Measurements from ENCODE around the gene SYDE2. TPM values are rescaled to one million over a fixed set of nuclear protein-coding genes. Genes with fewer than 3 reads are reported as not detected.
"Not testable (repeated sequence)": the region's sequence is repeated elsewhere in the genome, so short reads cannot be mapped to it uniquely, and the experiment has no call there.

Gene SYDE2, protein sequence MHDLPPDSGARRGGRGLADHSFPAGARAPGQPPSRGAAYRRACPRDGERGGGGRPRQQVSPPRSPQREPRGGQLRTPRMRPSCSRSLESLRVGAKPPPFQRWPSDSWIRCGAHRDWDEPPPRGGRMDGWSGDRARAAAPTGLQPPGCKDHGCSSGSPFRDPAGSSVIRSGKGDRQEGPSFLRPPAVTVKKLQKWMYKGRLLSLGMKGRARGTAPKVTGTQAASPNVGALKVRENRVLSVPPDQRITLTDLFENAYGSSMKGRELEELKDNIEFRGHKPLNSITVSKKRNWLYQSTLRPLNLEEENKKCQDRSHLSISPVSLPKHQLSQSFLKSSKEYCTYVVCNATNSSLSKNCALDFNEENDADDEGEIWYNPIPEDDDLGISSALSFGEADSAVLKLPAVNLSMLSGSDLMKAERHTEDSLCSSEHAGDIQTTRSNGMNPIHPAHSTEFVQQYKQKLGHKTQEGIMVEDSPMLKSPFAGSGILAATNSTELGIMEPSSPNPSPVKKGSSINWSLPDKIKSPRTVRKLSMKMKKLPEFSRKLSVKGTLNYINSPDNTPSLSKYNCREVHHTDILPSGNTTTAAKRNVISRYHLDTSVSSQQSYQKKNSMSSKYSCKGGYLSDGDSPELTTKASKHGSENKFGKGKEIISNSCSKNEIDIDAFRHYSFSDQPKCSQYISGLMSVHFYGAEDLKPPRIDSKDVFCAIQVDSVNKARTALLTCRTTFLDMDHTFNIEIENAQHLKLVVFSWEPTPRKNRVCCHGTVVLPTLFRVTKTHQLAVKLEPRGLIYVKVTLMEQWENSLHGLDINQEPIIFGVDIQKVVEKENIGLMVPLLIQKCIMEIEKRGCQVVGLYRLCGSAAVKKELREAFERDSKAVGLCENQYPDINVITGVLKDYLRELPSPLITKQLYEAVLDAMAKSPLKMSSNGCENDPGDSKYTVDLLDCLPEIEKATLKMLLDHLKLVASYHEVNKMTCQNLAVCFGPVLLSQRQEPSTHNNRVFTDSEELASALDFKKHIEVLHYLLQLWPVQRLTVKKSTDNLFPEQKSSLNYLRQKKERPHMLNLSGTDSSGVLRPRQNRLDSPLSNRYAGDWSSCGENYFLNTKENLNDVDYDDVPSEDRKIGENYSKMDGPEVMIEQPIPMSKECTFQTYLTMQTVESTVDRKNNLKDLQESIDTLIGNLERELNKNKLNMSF
- total RNA-seq: 3.7 and 9.3 TPM in 2 replicates

DNA sequence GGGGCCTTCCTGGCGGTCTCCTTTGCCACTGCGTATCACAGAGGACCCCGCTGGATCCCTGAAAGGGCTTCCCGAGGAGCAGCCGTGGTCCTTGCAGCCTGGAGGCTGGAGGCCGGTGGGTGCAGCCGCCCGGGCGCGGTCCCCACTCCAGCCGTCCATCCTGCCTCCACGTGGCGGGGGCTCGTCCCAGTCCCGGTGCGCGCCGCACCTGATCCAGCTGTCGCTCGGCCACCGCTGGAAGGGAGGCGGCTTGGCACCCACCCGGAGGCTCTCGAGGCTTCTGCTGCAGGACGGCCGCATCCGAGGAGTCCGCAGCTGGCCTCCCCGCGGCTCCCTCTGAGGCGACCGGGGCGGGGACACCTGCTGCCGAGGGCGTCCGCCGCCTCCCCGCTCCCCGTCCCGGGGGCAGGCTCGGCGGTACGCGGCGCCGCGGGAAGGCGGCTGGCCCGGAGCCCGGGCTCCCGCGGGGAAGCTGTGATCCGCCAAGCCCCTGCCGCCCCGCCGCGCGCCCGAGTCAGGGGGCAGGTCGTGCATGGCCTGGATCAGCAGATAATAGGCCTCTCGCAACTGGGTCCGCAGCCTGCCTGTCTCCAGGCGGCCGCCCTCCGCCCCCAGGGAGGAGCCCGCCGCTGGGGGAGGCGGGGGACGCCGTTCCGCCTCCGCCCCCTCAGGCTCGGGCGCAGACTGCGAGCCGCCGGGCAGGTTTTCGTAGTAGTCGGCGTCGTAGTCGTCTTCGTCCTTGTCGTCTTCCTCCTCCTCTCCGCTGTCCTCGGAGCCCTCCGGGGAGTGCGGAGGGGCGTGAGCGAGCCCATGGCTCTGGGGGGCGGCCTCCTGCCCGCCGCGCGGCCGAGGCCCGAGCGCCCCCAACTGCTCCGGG, at the start of gene SYDE2:
Gene SYDE2 (minus strand): TSS at position 554 of the 877 bp plus-strand sequence. CDS start 20 bp downstream, at position 534.
- peak; percentile 70 to 80 for DNase-seq (ENCODE audit: low read depth in 2 of 2)

DNA sequence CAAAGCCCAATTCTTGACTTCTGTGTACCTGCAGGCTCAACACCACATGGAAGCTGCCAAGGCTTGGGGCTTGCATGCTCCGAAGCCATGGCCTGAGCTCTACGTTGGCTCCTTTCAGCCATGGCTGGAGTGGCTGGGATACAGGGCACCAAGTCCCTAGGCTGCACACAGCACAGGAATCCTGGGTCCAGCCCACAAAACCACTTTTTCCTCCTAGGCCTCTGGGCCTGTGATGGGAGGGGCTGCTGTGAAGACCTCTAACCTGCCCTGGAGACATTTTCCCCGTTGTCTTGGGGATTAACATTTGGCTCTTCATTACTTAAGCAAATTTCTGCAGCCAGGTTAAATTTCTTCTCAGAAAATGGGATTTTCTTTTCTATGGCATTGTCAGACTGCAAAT, 48.2 kb upstream of the SYDE2 start:
- DNase-seq (ENCODE audit: low read depth in 2 of 2): not testable (repeated sequence)

DNA sequence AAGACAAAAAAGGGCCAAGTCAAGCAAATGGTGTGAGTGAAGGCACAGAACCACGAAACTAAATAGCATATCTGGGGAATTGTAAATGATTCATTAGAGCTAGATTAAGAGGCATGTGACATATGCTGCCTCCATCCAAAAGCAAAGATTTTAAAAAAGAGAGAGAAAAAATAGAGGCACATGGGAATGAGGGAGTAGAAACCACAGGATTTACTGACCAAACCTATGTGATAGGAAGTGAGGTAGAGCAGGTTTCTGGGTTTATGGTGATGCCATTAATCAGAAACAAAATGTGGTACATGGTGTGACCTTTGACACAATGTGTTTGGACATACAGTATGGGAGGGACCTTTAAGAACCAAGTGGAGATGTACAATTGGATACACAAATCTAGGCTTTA, 45.1 kb upstream of the SYDE2 start:
- DNase-seq (ENCODE audit: low read depth in 2 of 2): no peak

DNA sequence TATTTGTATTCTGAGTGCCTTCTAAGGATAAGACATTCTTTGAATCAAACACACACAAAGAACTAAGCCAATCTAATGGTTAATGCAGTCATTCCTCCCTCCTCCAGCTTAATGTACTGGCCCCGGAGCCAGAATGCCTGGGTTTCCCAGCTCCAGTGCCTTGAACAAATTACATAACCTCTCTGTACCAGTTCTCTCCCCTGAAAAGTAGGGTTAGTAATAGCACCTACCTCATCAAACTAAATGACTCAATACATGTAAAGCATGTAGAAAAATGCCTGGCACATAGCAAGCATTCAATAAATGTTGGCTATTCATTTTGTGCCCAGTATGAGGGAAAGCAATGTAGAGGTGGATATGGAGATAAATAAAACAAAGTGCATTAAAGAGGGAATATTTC, 44.6 kb upstream of the SYDE2 start:
- DNase-seq (ENCODE audit: low read depth in 2 of 2): no peak

DNA sequence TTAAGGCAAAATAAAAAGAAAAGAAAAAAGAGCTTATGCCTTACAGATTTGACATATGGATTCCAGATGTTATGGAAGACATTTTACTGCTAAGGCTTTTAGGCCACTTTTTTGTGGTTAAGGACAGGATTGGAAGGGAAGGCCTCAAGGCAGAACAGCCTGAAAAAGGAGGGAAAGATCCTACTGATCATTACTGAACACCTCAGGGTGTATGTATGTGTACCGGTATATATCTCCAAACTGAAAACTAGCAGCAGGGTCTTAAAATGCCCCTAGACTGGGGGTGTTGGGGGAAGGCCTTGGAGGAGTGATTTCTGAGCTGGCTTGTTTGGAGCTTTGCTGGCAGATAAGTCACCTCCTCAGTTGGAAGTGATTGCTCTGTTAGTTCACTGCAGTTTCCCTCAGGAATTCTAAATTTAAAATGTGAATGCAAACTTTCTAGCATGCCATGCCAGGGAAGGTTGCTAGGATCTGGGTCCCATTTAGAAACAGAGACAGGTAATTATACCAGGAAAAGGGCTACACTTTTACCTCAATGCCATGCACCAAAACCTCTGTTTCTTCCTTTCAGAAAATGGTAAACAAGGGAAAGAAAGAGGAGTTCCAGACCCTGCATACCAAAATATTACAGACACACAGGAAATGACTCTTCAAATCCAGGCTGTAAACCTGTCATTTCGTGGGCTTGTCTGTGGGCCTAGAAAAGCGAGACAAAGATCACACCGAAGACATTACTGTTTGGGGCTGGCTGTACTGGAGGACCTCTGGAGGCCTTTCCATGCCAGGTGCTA, 43.6 kb upstream of the SYDE2 start:
- DNase-seq (ENCODE audit: low read depth in 2 of 2): peak; percentile 28 to 45

DNA sequence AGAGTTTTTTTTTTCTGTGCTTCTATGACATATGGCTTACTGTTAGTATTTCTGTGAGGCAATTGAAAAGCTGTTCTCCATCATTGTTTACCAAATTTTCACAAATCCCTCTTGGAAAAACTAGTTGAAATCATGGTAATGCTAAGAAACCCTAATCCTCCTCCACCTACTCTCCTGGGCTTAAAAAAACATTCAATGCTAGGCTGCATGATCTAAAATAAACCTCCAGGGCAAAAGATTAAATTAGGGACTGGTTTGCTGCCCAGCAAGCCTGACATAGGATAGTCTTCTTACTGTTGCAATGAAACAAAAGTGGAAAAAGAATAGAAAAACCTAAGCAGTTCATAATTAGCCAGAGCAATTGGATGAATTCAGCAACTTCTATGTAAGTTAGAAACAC, 42.6 kb upstream of the SYDE2 start:
- DNase-seq (ENCODE audit: low read depth in 2 of 2): no peak

DNA sequence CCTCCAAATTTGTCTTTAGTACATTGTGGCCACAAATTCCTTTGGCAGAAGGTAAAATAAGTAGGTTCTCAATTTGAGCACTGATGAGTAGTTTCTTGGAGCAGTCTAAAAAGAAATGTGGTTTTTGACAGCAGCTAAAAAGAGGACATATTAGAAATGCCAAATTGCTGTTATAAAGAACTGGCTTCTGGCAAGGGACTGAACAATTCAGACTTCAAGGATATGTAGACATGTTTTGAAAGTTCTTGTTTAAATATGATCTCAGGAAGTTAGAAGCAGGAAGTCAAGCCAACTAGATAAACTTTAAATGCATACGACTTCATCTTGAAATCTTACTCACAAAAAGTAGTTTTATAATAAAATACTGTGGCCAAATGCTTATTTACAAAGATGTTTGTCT, 39.8 kb upstream of the SYDE2 start:
- peak in 1 of 2 donors; percentile 14 for DNase-seq (ENCODE audit: low read depth in 2 of 2)

DNA sequence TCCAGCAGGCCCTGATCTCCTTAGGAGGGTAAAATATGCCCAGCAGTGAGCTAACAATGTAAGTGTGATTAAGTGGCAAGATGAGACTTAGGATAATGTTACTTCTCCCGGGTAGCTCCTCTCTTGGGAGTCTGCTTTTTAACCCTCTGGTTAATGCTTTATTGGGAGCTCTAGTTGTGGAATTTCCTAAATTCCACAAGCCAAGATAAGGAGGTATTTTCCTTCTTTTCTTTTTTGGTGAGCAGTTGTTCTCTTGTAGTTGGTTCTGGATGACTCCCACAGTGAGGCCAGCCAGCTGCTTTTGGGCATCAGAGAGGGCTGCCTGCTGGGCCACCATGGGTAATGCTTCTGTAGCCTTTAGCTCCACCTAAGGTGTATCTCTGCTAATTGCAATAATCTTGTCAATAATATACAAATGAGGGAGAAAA, 39.4 kb upstream of the SYDE2 start:
- peak in 1 of 2 donors; percentile 23 for DNase-seq (ENCODE audit: low read depth in 2 of 2)

DNA sequence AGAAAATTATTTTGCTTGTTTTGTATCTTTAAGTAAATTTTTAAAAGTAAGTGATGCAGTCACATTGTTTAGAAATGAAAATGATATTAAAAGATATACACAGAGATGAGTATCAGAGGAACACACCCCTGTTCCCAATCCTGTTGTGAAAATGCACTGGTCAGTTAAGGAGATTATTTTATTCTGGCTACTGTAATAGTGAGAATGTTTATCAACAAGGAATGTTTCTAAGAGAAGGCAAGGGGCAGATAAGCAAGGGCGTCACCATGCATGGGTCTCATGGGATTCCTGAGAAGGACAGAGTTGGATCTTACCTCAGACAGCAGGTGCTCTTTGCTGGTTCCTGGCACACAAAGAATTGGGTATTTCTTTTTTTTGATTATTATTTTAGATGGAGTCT, 36.8 kb upstream of the SYDE2 start:
- DNase-seq (ENCODE audit: low read depth in 2 of 2): no peak

DNA sequence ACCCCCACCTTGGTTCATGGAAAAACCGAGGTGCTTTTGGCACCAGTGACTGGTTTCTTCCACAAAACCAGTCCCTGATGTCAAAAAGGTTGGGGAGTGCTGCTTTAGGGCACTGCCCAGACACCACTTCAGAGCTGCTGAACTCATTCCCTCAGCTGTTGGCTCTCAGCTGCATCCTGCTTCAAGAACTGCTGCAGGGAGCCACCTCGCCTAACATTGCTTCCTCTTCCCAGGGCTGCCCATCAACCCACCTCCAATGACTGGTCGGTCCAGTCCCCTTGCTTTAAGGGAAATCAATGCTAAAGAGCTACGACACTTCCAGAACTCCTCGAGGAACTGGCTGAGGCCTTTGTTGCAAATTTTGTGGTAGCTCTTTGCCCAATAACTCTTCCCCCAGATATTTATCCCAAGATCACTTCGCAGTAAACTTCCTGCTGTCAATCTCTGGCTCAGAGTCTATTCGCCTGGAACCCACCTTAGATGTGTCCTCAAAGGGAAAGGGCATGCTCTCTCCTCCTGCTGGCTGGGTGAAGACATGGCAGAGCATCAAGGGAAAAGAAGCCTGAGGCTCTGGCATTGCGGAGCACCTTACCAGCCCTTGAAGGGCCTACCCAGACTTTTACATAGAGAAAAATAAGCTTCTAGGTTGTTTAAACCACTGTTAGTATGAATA, 29.6 kb upstream of the SYDE2 start:
- no peak for DNase-seq (ENCODE audit: low read depth in 2 of 2)

DNA sequence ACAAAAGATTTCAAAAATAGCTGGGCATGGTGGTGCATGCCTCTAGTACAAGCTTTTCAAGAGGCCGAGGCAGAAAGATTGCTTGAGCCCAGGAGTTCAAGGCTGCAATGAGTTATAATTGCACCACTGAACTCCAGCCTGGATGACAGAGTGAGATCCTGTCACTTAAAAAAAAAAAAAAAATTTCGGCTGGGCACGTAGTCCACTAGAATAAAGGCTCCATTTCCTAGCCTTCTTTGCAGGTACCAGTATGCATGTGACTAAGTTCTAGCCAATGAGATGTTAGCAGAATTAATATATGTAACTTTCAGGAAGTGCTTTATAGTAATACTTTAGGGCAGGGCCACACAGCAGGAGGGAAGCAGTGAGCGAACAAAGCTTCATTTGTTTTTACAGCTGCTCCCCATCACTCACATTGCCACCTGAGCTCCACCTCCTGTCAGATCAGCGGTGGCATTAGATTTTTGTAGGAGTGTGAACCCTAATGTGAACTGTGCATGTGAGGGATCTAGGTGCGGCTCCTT, 28.8 kb upstream of the SYDE2 start:
- DNase-seq (ENCODE audit: low read depth in 2 of 2): no peak

DNA sequence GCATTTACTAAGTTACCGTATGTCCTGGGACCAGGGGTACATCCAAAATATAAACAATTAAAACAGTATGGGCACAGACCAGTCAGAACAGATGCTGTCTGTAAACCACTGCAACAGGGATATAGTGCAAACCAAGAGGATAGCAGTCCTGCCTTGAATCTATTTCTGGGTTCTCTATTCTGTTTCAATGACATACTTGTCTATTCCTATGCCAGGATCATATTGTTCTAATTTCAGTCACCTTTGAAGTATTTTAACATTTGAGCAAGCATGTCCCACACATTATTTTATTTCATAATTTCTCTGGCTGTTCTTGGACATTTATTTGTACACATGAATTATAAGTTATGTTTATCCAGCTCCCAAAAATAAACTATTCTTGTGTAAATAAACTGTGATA, 28.2 kb upstream of the SYDE2 start:
- no peak for DNase-seq (ENCODE audit: low read depth in 2 of 2)

DNA sequence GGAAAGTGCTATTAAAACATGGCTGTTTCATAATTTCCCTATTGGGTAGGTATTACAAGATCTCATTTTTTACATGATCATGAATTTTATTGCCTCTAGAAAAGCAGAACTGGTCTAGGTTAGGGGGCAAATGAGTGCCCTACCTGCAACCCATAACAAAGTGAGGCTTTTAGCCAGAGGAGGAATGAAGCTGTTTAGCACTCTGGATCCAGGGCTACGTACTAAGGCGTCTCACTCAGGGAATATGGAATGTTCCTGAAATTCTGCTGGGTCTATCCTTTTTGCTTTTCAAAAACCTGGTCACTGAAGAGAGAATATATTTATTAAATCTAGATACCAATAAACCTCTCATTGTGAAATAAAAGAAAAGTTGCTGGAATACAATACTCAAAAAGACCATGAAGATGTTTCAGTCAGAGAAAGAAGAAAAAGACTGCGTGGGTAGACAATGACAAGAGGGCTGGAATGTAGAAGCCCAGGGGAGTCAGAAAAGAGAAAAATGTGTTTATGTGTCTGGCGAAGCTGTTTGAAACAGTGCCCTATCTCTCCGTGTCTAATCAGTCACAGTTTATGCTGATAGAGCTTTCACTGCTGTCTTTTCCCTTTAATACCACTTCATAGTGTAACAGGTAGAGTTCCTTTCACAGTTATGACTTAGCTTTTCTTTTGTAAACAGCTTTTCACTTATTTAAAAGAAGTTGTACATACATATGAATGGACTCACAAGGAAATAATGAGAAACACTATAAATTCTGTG, 25.0 kb upstream of the SYDE2 start:
- DNase-seq (ENCODE audit: low read depth in 2 of 2): no peak

DNA sequence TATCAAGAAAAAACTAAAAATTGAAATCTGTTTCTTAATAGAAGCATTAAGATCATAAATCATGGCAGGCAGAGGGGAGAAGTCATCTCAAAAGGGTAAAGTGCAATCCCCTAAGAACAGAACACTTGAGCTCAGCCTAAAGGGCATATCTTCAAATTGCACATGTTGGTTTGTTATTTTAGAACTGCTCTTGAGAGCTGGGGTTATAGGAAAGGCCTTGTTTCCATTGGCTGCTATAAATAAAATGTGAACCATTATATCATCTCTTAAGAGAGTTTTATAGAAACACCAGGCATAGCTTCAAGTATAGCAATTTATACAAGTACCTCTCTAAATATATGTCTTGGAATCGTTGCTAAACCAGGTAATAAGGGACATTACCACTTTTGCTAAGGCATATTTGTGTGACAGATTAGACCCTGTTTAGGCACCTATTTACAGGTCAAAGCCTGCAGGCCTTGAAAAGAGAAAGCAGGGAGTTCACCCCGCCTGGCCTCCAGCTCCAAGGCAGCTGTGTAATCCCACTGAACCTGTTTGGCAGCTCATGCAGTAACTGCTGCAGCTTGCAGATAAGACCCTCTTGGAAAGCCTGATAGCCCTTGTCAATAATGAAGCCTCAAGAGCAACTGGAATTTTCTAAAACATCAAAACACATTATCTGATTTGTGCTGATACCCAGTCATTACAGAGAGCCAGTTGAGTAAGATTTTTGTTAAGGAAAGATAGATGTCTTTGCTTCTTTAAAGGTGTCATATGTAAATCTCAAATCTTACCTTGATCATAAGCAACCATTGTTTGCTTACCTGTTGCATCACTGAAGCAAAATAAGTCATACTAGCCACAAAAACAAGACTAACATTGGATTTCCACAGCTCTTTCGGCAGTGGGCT, 24.2 kb upstream of the SYDE2 start:
- DNase-seq (ENCODE audit: low read depth in 2 of 2): no peak

DNA sequence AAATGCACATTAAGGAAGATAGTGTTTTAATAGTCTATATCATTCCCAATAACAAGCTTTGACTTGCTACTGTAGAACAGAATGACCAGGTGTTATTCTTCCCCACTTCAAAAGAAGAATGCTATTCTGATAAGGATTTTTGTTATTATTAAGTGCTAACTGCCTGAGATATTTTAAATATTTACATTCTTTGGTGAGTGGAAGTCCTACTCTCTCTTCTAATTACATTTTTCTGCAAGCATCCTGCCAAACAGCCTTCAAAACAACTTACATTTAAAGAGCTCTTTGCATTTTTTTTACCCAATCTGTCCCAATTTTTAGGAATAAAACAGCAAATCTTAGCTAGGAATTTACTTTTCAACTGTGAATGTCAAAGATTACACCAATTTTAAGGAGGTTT, 23.5 kb upstream of the SYDE2 start:
- DNase-seq (ENCODE audit: low read depth in 2 of 2): no peak

DNA sequence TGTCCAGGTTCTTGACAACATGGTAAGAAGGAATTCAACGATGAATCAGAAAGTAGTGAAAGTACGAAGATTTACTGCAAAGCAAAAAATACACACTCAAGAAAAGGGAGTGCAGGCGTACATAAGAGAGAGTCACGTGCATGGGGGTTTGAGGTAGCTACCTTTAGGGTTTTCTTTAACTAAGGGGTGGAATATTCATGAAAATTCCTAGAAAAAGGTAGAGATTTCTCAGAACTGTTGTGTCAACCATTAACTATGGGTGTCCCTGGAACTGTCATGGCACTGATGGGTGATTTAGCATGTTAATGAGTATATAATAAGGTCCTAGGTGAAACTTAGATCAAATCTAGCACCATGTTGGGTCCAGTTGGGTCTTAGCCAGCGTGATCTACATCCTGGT, 22.5 kb upstream of the SYDE2 start:
- DNase-seq (ENCODE audit: low read depth in 2 of 2): no peak

DNA sequence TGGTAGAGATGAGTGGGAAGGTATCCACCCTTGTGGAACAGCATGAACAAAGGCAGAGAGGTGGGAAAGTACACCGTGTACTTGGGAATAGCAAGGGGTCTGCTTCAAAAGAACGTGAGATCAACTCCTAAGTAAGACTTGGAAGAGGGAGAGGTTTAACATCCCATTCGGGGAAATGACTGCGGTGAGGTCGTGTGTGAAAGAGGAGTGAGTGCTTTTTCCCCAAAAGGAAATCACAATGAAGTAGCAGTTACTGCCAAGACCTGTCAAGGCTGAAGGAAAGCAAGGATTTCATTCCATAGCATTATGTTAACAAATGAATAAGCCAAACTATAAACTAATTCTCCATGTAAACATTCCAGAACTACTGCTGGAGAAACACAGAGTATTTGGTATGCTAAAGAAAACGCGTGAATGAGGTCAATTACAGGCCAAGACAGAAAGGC, 20.0 kb upstream of the SYDE2 start:
- DNase-seq (ENCODE audit: low read depth in 2 of 2): no peak
